GM15510 (cell line): ENCODE data around the gene APPBP2.

Source experiments
- POLR2A ChIP-seq: IDR thresholded peaks from 3 replicates; pipeline ENCODE4 v1.6.1; 2011; ENCODE audit warnings: borderline replicate concordance; ENCODE audit not compliant: insufficient read length; ENCODE audit errors: extremely low read depth

APPBP2 gene

GRCh38 chr17:60525685-60526514 lies at the start of gene APPBP2:
Gene APPBP2 (minus strand): TSS chr17:60526242. CDS start chr17:60525931, 311 bp downstream.
- peak; percentile 90 for TF ChIP-seq POLR2A

GRCh38 chr17:60573236-60574051 lies 47.4 kb upstream of the APPBP2 start:
- no peak for TF ChIP-seq POLR2A

- no peak for TF ChIP-seq POLR2A
These were observed 39.2 kb upstream of the APPBP2 start for GRCh38 chr17:60565233-60565632.

- TF ChIP-seq POLR2A, result no peak
These were observed 37.7 kb upstream of the APPBP2 start for GRCh38 chr17:60563743-60564142.

- no peak for TF ChIP-seq POLR2A
These were observed 36.4 kb upstream of the APPBP2 start for GRCh38 chr17:60562421-60562820.

- no peak for TF ChIP-seq POLR2A
These were observed 34.8 kb upstream of the APPBP2 start for GRCh38 chr17:60560860-60561257.

- no peak for TF ChIP-seq POLR2A
These were observed 34.2 kb upstream of the APPBP2 start for GRCh38 chr17:60559995-60560859.

- TF ChIP-seq POLR2A, result no peak
These were observed 33.6 kb upstream of the APPBP2 start for GRCh38 chr17:60559659-60559994.

- TF ChIP-seq POLR2A, result no peak
These were observed 31.8 kb upstream of the APPBP2 start for GRCh38 chr17:60557805-60558204.

GRCh38 chr17:60555786-60556185 lies 29.7 kb upstream of the APPBP2 start:
- no peak for TF ChIP-seq POLR2A

- no peak for TF ChIP-seq POLR2A
These were observed 28.3 kb upstream of the APPBP2 start for GRCh38 chr17:60554377-60554788.

GRCh38 chr17:60548990-60549389 lies 22.9 kb upstream of the APPBP2 start:
- TF ChIP-seq POLR2A, result no peak

- no peak for TF ChIP-seq POLR2A
These were observed 19.6 kb upstream of the APPBP2 start for GRCh38 chr17:60545465-60546191.

GRCh38 chr17:60542071-60542470 lies 16.0 kb upstream of the APPBP2 start:
- TF ChIP-seq POLR2A, result no peak
